Ovary (tissue), 9 donors: ENCODE results near the gene NUP85. TPM values are rescaled to one million over a fixed set of nuclear protein-coding genes. Genes with fewer than 3 reads are reported as not detected.

ENCODE experiments used
- DNase-seq, 5 donors: peaks; one replicate each; pipeline ENCODE4 v3.0.0-alpha.2; 2019 to 2020
- H3K27ac ChIP-seq, 2 donors: fragments of 200-600 bp; one replicate each; pipeline versions ENCODE4 v1.5.1 to v1.8.0; 2019 to 2022
- H3K27me3 ChIP-seq: fragments of 200-600 bp; one replicate; pipeline ENCODE4 v1.8.0; 2022
- H3K36me3 ChIP-seq: fragments of 200-600 bp; sonication (generic); one replicate; pipeline ENCODE4 v1.5.1; 2019
- H3K4me1 ChIP-seq: one replicate; pipeline ENCODE4 v1.8.1; 2013; ENCODE audit warnings: mild to moderate bottlenecking, moderate library complexity; ENCODE audit not compliant: insufficient read depth
- H3K4me3 ChIP-seq: fragments of 200-600 bp; sonication (generic); one replicate; pipeline ENCODE4 v1.5.1; 2017
- H3K9me3 ChIP-seq, 2 donors: fragments of 200-600 bp in 1 of 2; sonication (generic) in 1 of 2; one replicate each; pipeline versions ENCODE4 v1.5.1 to v1.8.1; 2013 to 2019; ENCODE audit warnings: mild to moderate bottlenecking in 1 of 2, moderate library complexity in 1 of 2
- EP300 ChIP-seq: sonication (generic); formaldehyde crosslinking; IDR thresholded peaks from one replicate; pipeline ENCODE4 v1.6.1; 2017; ENCODE audit warnings: antibody characterized with exemption
- POLR2A ChIP-seq: fragments of 450-650 bp; IDR thresholded peaks from one replicate; pipeline ENCODE4 v1.6.1; 2017; ENCODE audit warnings: antibody characterized with exemption, mild to moderate bottlenecking, moderate library complexity
- WGBS, 3 donors: extraction: QIAGEN DNeasy Blood & Tissue Kit in 1 of 3; methylation state at CpG; one replicate each; pipeline versions ENCODE4 v1.1.5 to v1.1.7; 2013 to 2017; 5-methylcytosine and 5-hydroxymethylcytosine counted together
- intact Hi-C, 4 donors: fragments of 100-400 bp; cut with DNase I; formaldehyde crosslinking; loops; one replicate each; pipeline versions ENCODE4 v1.11.0 to v1.15.1; 2022 to 2023
- polyA plus RNA-seq, 2 donors: library from polyadenylated mRNA; stranded (reverse); fragments of 200-250 nt in 1 of 2; fragments of 350-450 nt in 1 of 2; fragmentation: Illumina TruSeq in 1 of 2; extraction: RNeasy Lipid Tissue Mini Kit (QIAGEN cat#74804) in 1 of 2; gene quantifications; one replicate each; pipeline ENCODE4 v1.2.3, GENCODE V29; 2013 to 2014
- total RNA-seq, 7 donors: library from RNA; depleted of rRNA in 2 of 7; stranded (reverse); fragments of >200 nt in 2 of 7; fragmentation: NEBNext Ultra II Directional in 3 of 7; extraction: Animal tissue kit (Norgen Biotek cat#: 25700) in 3 of 7; gene quantifications; one replicate each; pipeline versions ENCODE4 v1.1.0 to v1.2.4, GENCODE V29; 2016 to 2023
- TF ChIP-seq, protein P1 (sequence below), 3 donors: fragments of 450-650 bp in 2 of 3; fragments of 200-600 bp in 1 of 3; IDR thresholded peaks; one replicate each; pipeline versions ENCODE4 v1.5.1 to v1.8.0; 2016 to 2022; ENCODE audit warnings: antibody characterized with exemption in 3 of 3, mild to moderate bottlenecking in 1 of 3
- donor health status: DM: no; HTN: no; CAD: no; lungs with moderate emphysema.
- donor health status: DM: no; HTN: no; CAD: no.
- donor health status: Bipolar disorder and iron deficiency.
- donor health status: DM: yes; HTN: yes; CAD: no.
- donor health status: DM: no; HTN: no; CAD: no.
- donor health status: DM: yes; HTN: yes; CAD: no.

Gene NUP85
- total and polyA plus RNA-seq, 9 donors: 23.4 to 82.2 (median 50.8) TPM

DNA sequence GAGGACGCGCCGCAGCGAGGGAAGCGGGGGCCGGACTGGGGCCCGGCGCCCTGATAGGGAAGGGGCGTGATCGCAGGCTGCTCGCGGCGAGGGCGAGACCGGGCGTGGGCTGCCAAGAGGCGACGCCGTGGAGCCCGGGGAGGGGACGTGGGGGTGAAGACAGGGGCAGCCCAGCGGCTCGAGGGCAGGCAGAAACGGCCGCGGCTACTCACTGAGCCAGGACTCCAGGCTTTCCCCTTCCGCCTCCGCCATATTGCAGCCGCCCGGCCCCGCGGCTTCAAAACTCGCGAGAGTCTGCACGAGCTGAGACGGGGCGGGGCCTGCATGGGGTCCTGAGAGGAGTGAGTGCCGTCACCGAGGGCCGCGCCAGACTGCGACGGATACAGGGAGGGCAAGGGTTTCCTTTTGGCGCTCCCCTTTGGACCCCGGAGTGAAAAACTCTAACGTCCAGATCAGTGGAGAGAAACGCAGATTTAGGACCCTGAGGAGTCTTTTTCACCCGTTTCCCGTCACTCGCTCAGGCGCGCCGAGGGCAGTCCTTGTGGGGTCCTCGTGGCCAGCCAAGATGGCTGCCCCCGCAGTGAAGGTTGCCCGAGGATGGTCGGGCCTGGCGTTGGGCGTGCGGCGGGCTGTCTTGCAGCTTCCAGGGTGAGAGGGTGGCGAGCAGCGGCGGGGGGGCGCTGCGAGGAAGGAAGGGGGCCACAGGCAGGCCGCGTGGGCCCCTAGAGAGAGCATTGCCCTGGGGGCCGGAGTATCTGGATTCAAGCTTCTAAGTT lies 56.0 kb downstream of the NUP85 start, which contains the start of the genes GGA3 and MRPS7:
TSS of gene GGA3 (minus strand) at position 271 of the 776 bp plus-strand sequence. CDS start at position 252, 19 bp downstream.
TSS of gene MRPS7 (plus strand) at position 544 of the 776 bp plus-strand sequence. CDS start at position 566, 22 bp downstream.
- peak; percentile 95 to 97 (median 96) for DNase-seq
- Histone ChIP-seq H3K27me3 (no peaks in the 10 kb centered on the region), H3K27ac (peak within 1 kb of the TSS; percentile 94 to 98), H3K9me3 (no peaks in the 10 kb centered on the region), H3K4me3 (peak within 1 kb of the TSS; percentile 91), H3K4me1 (peaks cover 6% of the 10 kb centered on the region), H3K36me3 (no peaks in the 10 kb centered on the region)
- intact Hi-C loops: no loop called here
- WGBS, 3 donors: 0 to 1% (median 0%) methylated on average over 44 to 67 of the region's 69 CpGs
- TF ChIP-seq, protein P1, sequence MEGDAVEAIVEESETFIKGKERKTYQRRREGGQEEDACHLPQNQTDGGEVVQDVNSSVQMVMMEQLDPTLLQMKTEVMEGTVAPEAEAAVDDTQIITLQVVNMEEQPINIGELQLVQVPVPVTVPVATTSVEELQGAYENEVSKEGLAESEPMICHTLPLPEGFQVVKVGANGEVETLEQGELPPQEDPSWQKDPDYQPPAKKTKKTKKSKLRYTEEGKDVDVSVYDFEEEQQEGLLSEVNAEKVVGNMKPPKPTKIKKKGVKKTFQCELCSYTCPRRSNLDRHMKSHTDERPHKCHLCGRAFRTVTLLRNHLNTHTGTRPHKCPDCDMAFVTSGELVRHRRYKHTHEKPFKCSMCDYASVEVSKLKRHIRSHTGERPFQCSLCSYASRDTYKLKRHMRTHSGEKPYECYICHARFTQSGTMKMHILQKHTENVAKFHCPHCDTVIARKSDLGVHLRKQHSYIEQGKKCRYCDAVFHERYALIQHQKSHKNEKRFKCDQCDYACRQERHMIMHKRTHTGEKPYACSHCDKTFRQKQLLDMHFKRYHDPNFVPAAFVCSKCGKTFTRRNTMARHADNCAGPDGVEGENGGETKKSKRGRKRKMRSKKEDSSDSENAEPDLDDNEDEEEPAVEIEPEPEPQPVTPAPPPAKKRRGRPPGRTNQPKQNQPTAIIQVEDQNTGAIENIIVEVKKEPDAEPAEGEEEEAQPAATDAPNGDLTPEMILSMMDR (IDR thresholded peaks at IDR 0.05): peak in 1 of 3 donors; percentile 22
- TF ChIP-seq POLR2A (peak; percentile 52), EP300 (no peak)

- DNase-seq: no peak
- intact Hi-C loops: no loop called here
- H3K4me1 ChIP-seq: peaks cover 6% of the 10 kb centered on the region
- H3K4me3 ChIP-seq: peak overlapping the region; percentile 91
- no peaks in the 10 kb centered on the region for H3K36me3 ChIP-seq
- no peaks in the 10 kb centered on the region for H3K9me3 ChIP-seq
- H3K27me3 ChIP-seq: no peaks in the 10 kb centered on the region
- 1 to 2% (median 1%) methylated on average over 23 of the region's 23 CpGs for WGBS, 3 donors
- TF ChIP-seq EP300 (no peak), POLR2A (no peak)
- TF ChIP-seq, protein P1 (IDR thresholded peaks at IDR 0.05): no peak
- peak overlapping the region; percentile 94 to 98 for H3K27ac ChIP-seq
These were observed 56.7 kb downstream of the NUP85 start for GRCh38 chr17:75262112-75262606.

- Histone ChIP-seq H3K9me3 (no peaks in the 10 kb centered on the region), H3K27ac (no peak overlapping the region), H3K27me3 (no peaks in the 10 kb centered on the region), H3K4me1 (peaks cover 6% of the 10 kb centered on the region), H3K4me3 (no peak overlapping the region), H3K36me3 (no peaks in the 10 kb centered on the region)
- DNase-seq: no peak
- intact Hi-C loops: no loop called here
- TF ChIP-seq, protein P1 (IDR thresholded peaks at IDR 0.05): no peak
- TF ChIP-seq EP300 (no peak), POLR2A (no peak)
- 92 to 95% (median 95%) methylated on average over 4 of the region's 4 CpGs for WGBS, 3 donors
These were observed 57.6 kb downstream of the NUP85 start for GRCh38 chr17:75263055-75263454.

- 85 to 88% (median 88%) methylated on average over 17 of the region's 17 CpGs for WGBS, 3 donors
- intact Hi-C loops: no loop called here
- peaks cover 3% of the 10 kb centered on the region for H3K4me1 ChIP-seq
- no peaks in the 10 kb centered on the region for H3K9me3 ChIP-seq
- DNase-seq: no peak
- no peaks in the 10 kb centered on the region for H3K27me3 ChIP-seq
- no peak overlapping the region for H3K4me3 ChIP-seq
- H3K36me3 ChIP-seq: no peaks in the 10 kb centered on the region
- H3K27ac ChIP-seq: no peak overlapping the region
- TF ChIP-seq, protein P1 (IDR thresholded peaks at IDR 0.05): no peak
- TF ChIP-seq POLR2A: no peak
- TF ChIP-seq EP300: no peak
These were observed 60.3 kb downstream of the NUP85 start for GRCh38 chr17:75265614-75266315.
